ENCODE measurements around the gene RSPO4. TPM values are rescaled to one million over a fixed set of nuclear protein-coding genes. Genes with fewer than 3 reads are reported as not detected.

RSPO4 gene
- total RNA-seq, 6 donors from 2014 or later: 0.49 to 11.2 (median 4.4) TPM

DNA sequence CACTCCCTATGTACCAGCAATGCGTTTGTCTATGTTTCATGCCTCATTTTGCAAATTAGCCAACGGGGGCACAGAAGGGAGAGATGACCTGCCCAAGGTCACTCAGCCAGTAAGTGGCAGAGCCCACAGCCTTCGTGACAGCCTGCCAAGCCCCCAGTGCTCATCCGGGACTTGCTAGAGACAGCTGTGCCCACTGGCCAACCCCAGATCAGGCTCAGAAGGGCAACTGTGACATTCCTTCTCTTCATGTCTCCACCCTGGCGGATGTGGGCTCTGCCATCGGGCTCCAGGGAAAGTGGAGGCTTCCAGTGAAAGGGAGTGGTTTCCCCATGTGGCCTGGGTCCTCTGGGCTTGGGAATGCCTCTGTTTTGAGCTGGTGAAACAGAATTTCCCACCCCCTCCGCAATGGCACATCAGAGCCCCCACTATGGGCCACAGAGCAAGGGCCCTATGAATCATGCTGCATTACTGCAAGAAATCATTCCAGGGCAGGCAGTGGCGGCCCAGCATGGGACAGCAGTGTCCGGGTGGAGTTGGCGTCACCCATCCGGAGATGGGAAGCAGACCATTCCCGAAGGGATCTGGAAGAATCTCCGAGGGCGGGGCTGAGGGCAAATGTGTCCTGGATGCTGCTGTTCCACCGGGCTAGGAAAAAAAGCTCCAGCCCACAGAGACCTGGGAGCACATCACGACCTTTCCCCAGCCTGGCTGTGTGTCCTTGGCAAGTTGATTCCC lies 9.1 kb downstream of the RSPO4 start:
- no peak overlapping the region for H3K27ac ChIP-seq
- DNase-seq: no peak
- peaks cover 0 to 5% (median 0%) of the 10 kb centered on the region in 4 donors for H3K27me3 ChIP-seq
- WGBS, 2 donors: 81 to 86% methylated on average over 13 to 16 of the region's 16 CpGs
- peaks cover 0 to 10% (median 0%) of the 10 kb centered on the region in 4 donors for H3K4me1 ChIP-seq
- no peak for ATAC-seq (ENCODE audit: low FRiP score in 2 of 2)
- H3K9me3 ChIP-seq: no peaks in the 10 kb centered on the region
- H3K36me3 ChIP-seq: no peaks in the 10 kb centered on the region
- no peak for TF ChIP-seq CTCF (IDR thresholded peaks at IDR 0.05)
- no peak for TF ChIP-seq POLR2A (IDR thresholded peaks at IDR 0.05)
- TF ChIP-seq EP300 (IDR thresholded peaks at IDR 0.05): no peak
- no peak for TF ChIP-seq POLR2AphosphoS5 (IDR thresholded peaks at IDR 0.05)
- H3K4me3 ChIP-seq: no peak overlapping the region

- H3K9me3 ChIP-seq: no peaks in the 10 kb centered on the region
- H3K4me1 ChIP-seq: peaks cover 0 to 10% (median 0%) of the 10 kb centered on the region in 4 donors
- no peak overlapping the region for H3K4me3 ChIP-seq
- H3K27ac ChIP-seq: no peak overlapping the region
- peaks cover 0 to 5% (median 0%) of the 10 kb centered on the region in 4 donors for H3K27me3 ChIP-seq
- DNase-seq (no peak), ATAC-seq (ENCODE audit: low FRiP score in 2 of 2) (no peak)
- TF ChIP-seq EP300 (IDR thresholded peaks at IDR 0.05) (no peak), POLR2A (IDR thresholded peaks at IDR 0.05) (no peak), POLR2AphosphoS5 (IDR thresholded peaks at IDR 0.05) (no peak), CTCF (IDR thresholded peaks at IDR 0.05) (no peak)
- no peaks in the 10 kb centered on the region for H3K36me3 ChIP-seq
- 61 to 66% methylated on average over 10 of the region's 10 CpGs for WGBS, 2 donors
Observed at GRCh38 chr20:991850-992249, 10.3 kb downstream of the RSPO4 start.

DNA sequence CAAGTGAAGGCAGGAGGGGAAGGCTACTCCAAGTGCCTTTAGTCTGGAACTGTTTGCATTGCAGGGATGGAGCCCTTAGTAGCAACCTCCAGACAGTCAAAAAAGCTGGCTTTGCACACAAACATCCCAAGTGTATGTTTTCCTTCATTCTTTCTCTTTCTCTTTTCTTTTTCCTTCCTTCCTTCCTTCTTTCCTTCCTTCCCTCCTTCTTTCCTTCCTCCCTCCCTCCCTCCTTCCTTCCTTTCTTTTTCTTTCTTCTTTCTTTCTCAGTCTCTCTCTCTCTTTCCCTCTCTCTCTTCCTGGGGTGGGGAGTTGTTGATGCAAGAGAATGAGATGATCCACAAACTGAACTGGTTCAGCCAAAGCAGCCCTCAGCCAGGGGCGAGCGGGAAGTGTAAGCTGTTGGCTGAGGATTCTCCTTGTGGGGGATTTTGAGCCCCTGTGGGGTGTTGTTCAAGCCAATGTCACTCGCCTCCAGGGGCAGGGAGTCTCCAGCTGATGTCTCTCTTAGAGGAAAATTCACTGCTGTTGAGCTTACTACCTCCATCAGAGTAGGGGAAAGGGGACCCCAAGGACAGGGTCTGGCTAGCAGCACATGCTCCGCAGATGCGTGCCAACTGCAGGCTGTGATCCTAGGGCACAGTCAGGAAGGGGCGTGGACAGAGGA lies 11.7 kb downstream of the RSPO4 start:
- WGBS, 2 donors: 52 to 62% methylated on average over 5 to 6 of the region's 6 CpGs
- ATAC-seq (ENCODE audit: low FRiP score in 2 of 2): no peak
- no peaks in the 10 kb centered on the region for H3K9me3 ChIP-seq
- no peak overlapping the region for H3K4me3 ChIP-seq
- no peak for DNase-seq
- TF ChIP-seq POLR2AphosphoS5 (IDR thresholded peaks at IDR 0.05) (no peak), POLR2A (IDR thresholded peaks at IDR 0.05) (no peak), EP300 (IDR thresholded peaks at IDR 0.05) (no peak), CTCF (IDR thresholded peaks at IDR 0.05) (no peak)
- H3K27ac ChIP-seq: no peak overlapping the region
- no peaks in the 10 kb centered on the region for H3K36me3 ChIP-seq
- H3K27me3 ChIP-seq: peaks cover 0 to 5% (median 0%) of the 10 kb centered on the region in 4 donors
- H3K4me1 ChIP-seq: peaks cover 0 to 10% (median 0%) of the 10 kb centered on the region in 4 donors

GRCh38 chr20:988272-988671 lies 13.8 kb downstream of the RSPO4 start:
- no peak overlapping the region for H3K27ac ChIP-seq
- DNase-seq (no peak), ATAC-seq (ENCODE audit: low FRiP score in 2 of 2) (no peak)
- peaks cover 0 to 10% (median 0%) of the 10 kb centered on the region in 4 donors for H3K4me1 ChIP-seq
- no peak overlapping the region for H3K4me3 ChIP-seq
- TF ChIP-seq POLR2A (IDR thresholded peaks at IDR 0.05) (no peak), EP300 (IDR thresholded peaks at IDR 0.05) (no peak), CTCF (IDR thresholded peaks at IDR 0.05) (no peak), POLR2AphosphoS5 (IDR thresholded peaks at IDR 0.05) (no peak)
- 58 to 76% methylated on average over 3 of the region's 3 CpGs for WGBS, 2 donors
- peaks cover 0 to 5% (median 0%) of the 10 kb centered on the region in 4 donors for H3K27me3 ChIP-seq
- no peaks in the 10 kb centered on the region for H3K36me3 ChIP-seq
- H3K9me3 ChIP-seq: no peaks in the 10 kb centered on the region
